AG08395 (cell line): ENCODE data around the gene ATP6V1A.

ENCODE experiments used
- DNase-seq: peaks from one replicate; pipeline ENCODE4 v3.0.0; 2012; ENCODE audit warnings: mixed read lengths, low spot score

The ATP6V1A gene

DNA sequence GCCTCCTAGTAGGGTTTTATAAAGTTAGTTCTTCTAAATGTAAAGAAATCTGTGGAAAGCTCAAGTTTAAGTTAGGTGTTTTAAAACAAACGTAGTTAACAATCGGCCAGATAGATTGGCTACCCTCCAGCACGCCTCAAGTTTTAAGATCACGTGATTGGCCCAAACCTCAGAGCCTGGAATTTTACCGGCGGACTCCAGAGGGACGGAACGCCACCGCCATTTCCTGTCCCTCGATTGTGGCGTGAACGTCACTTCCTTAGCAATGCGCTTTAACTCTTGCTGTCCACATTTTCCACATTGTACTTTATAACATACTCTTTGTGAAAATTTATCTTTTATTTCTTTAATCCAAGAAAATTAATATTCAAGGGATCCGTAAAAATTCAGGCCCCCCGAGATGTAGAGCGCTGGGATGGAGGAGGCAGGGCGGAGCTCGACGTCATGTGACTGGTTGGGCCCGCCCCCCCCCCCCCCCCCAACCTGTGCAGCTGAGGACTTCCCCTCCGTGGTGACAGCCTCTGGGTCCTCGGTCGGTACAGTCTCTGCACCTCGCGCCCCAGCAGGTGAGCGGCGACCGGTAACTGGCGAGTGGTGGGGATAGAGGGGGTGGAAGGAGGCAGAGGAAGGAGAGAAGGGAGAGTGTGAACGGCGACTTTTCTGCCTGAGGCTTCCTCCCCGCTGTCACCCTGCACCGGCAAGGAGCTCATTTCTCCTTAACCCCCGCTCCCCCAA is at the start of gene ATP6V1A:
ATP6V1A (plus strand) TSS at position 488 of the 735 bp plus-strand sequence. CDS start 31,719 bp downstream, outside the sequence.
- DNase-seq = peak; percentile 85

DNA sequence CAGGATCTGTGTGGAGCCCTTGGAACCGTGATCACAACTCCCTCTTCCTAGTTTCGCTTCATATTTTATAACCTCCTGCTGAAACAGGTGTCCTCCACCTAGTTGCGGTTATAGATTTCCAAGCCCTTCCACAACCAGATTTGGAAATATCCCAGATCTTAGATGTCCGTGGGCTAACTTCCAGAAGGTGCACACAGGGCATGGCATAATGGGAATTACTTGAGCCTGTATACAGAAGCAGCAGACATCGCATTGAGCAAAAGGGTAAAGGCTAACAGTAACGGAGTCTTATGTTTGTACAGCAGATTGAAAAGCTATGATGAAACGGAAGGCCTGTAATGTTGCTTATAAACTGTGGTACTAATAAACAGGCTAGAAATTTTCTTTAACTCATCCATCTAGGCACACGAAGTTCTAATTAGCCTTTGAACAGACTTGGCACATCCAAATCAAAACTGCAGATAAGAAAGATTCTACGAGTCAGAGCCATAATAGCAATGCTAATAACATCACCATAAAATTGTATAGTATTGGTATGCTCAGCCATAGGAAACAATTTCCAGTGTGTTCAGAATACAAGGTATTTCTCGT is 49.2 kb upstream of the ATP6V1A start:
- DNase-seq = no peak

- no peak for DNase-seq
These were observed 48.6 kb upstream of the ATP6V1A start for GRCh38 chr3:113698213-113698742.

DNA sequence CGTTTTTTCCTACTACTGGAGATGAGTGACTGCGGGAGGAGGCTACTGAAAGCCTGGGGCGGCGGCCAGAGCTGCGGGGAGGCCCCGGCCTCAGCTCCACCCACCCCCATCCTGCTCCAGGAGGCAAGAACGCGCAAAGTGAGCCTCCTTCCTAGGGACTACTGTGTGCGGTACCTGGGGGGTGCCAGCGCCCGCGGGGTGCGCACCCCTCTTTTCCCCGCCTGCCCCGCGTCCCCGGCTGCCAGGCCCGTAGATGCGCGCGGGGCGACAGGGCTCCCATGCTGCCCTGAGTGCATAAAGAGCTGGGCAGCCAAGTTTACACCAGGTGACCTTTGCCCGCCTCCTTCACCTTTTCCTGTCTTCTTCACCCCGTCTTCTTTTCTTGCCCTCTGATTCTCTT is 47.9 kb upstream of the ATP6V1A start:
- peak; percentile 9 for DNase-seq

DNA sequence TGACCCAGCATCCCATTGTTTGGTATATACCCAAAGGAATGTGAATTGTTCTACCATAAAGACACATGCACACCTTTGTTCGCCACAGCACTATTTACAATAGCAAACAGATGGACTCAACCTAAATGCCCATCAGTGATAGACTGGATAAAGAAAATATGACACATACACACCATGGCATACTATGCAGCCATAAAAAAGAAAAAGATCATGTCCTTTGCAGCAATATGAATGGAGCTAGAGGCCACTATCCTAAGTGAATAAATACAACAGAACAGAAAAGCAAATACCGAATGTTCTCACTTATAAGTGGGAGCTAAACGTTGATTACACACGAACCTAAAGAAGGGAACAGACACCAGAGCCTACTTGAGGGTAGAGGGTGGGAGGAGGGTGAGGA is 39.0 kb upstream of the ATP6V1A start:
- DNase-seq = no peak

DNA sequence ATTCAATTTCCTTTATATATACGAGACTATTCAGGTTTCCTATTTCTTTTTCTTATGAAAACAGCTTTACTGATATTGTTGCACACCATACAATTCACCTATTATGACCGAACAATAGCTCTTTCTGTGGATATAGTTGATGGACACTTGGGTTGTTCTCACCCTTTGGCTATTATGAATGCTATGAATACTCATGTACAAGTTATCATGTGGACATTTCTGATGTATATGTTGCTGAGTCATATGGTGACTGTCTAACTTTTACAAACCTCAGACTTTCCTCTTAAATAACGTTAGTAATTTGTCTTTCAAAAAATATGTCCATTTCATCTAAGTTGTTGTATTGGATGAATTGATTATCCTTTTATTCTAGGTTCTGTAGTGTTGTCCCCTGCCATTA is 34.7 kb upstream of the ATP6V1A start:
- no peak for DNase-seq

- DNase-seq = no peak
These were observed 32.1 kb upstream of the ATP6V1A start for GRCh38 chr3:113714702-113715101.

DNA sequence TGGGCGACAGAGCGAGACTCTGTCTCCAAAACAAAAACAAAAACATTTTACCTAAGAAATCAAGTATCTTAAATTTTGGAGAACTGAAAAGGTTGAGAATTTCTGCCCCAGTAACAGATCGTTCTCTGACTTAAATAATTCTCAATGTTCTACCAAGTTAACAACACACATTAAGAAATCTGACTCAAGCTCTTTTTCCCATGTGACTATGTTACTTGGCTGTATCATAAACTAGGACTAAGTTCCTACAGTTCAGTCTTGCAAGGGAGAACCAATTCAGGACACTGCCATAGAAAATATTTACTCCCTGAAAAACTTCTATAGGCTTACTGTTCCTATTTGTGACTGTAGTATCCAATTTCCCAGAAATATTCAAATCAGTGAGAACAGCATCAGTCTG is 29.5 kb upstream of the ATP6V1A start:
- DNase-seq = no peak

DNA sequence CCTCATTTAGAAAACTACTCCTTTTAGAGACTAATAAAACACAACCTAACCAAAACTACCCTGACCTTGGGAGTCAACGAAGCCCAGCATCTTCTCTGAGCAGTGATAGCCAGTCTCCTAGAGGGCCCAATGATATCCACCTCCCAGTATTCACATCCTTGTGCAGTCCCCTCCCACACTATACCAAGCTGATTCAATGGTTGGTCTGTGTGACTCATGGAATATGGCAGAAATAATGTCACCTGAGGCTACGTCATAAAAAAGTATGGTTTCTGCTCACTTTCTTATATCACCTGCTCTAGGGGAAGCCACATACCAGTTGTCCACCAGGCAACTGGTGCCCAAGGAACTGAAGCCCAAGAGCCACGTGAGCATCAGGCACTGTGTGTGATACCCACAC is 29.0 kb upstream of the ATP6V1A start:
- no peak for DNase-seq

- no peak for DNase-seq
These were observed 27.5 kb upstream of the ATP6V1A start for GRCh38 chr3:113719294-113719693.

GRCh38 chr3:113719758-113720157 is 27.1 kb upstream of the ATP6V1A start:
- DNase-seq = no peak

DNA sequence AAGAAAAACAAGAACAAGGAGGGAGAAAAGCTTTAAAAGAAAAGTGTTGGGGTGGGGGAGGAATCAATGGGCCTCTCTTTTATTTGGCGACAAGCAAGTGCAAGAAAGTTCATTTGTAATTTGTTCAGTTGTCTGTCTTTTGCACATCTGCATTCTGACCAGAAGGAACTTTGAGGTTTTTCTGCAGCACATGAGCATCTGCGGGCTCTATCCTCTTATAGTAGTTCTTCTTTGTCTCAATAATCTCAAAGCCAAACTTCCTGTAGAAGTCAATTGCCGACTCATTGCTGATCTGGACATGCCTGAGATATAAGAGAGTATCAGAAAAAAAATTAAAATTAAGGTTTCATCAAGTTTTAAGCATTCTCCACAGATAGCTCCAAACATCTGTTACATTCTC is 25.2 kb upstream of the ATP6V1A start:
- DNase-seq = no peak

- no peak for DNase-seq
These were observed 18.2 kb upstream of the ATP6V1A start for GRCh38 chr3:113728661-113729060.

GRCh38 chr3:113730550-113730949 is 16.3 kb upstream of the ATP6V1A start:
- no peak for DNase-seq

DNA sequence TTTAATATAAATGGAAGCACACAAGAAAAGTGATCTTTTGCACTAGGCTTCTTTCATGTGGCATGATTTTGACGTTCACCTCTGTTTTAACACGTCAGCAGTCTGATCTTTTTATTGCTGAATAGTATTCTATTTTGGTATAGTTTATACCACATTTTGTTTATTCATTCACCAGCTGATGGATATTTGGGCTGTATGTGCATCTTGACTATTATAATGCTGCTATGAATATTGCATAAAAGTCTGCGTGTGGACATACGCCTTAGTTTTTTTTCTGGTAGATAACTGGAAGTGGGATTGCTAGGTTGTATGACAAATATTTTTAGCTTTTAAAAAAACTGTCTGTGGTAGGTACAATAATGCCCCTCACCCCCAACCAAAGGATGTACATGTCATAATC is 15.1 kb upstream of the ATP6V1A start:
- DNase-seq = no peak

- DNase-seq = peak; percentile 63
These were observed 10.2 kb upstream of the ATP6V1A start for GRCh38 chr3:113736548-113737089.

GRCh38 chr3:113741086-113741485 is 5.7 kb upstream of the ATP6V1A start:
- DNase-seq = no peak

- no peak for DNase-seq
These were observed 5.2 kb upstream of the ATP6V1A start for GRCh38 chr3:113741620-113742019.

DNA sequence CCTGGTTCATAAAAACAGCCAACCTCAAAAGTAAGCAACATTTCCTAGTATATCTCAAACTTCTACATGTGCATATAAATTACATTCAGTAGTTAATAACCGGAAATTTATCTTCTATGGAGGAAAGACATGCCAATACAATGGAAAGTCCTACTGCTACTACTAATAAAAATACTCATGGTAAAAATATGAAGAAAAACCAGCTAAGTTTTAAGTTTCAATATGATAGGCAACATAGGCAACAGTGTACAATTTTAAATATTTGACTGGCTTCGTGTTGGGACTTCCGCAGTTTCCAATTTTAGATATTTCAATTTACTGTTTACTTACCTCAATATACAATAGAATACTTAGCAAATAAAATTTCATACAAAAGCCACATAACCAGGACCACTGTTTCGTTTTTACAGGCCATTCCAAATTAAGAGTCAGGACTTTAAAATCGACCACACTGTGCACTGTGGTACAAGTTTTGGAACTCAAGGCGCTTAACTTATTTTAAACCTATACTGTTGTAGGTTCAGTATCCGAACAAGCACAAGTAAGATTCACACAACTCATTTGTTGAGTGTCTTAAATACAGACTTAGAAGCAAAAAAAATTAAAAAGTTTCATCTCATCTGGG is 3.7 kb upstream of the ATP6V1A start:
- DNase-seq = no peak

GRCh38 chr3:113744941-113745755 is 1.7 kb upstream of the ATP6V1A start:
- DNase-seq = peak; percentile 87

DNA sequence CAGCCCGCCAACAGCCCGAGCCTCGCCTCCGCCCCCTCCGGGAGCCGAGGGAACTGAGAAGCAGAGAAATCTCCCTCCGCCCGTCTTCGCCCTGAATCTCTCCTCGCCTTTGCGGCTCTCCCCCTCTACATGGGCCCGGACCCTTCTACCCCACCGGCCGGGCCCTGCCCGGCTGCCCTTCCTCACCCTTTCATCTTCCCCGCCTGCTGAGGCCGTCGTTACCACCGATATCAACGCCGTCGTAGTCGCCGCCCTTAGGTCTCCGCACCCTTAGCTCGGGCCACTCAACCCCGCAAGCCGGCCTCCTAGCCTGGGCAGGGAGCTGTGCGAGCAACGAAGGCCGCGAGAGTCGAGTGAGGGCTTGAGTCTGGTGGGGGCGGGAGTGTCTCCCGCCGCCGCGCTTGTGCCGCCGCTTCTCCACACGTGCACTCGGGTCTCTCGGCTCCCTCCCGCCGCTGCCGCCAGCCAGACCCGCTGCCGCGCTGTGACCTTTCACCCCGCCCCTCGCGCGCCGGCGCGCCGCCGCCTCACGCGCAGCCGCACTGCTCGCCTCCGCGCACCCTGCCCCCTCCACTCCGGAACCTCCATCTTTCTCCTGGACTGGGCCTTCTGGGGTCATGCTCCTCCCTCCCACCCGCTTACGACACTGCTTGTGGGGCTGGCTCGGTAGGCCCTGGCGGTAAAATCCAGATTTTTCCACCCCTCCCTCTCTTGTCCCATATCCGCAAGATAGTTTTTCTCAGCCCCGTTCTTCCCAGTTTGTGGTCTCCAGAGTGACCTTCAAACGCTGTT is 883 bp upstream of the ATP6V1A start, which contains the start of gene NAA50:
NAA50 (minus strand) TSS at position 494 of the 792 bp plus-strand sequence; CDS start at position 194, 300 bp downstream.
- DNase-seq = peak; percentile 95
